Hepatocyte (in vitro differentiated cells): ENCODE data around the gene HMCN1. TPM values are rescaled to one million over a fixed set of nuclear protein-coding genes. Genes with fewer than 3 reads are reported as not detected.

Experiments used
- DNase-seq: peaks from one replicate; pipeline ENCODE4 v3.0.0-alpha.2; 2016; ENCODE audit warnings: low spot score
- H2AFZ ChIP-seq: fragments of 200-600 bp; sonication (generic); 2 replicates; pipeline ENCODE4 v1.6.0; 2016; ENCODE audit warnings: antibody characterized with exemption, mild to moderate bottlenecking
- H3K27ac ChIP-seq: fragments of 200-600 bp; sonication (generic); 2 replicates; pipeline ENCODE4 v1.5.1; 2016; ENCODE audit warnings: mild to moderate bottlenecking
- H3K27me3 ChIP-seq: fragments of 200-600 bp; sonication (generic); 2 replicates; pipeline ENCODE4 v1.6.1; 2016
- H3K36me3 ChIP-seq: fragments of 200-600 bp; sonication (generic); replicated peaks from 2 replicates; pipeline ENCODE4 v1.5.1; 2016; ENCODE audit warnings: low read depth; ENCODE audit not compliant: insufficient read depth
- H3K4me1 ChIP-seq: fragments of 200-600 bp; sonication (generic); 2 replicates; pipeline ENCODE4 v1.5.1; 2016; ENCODE audit warnings: mild to moderate bottlenecking, moderate library complexity; ENCODE audit not compliant: insufficient read depth
- H3K4me2 ChIP-seq: fragments of 200-600 bp; sonication (generic); 2 replicates; pipeline ENCODE4 v1.6.0; 2016
- H3K4me3 ChIP-seq: fragments of 200-600 bp; sonication (generic); 2 replicates; pipeline ENCODE4 v1.5.1; 2016; ENCODE audit warnings: mild to moderate bottlenecking
- H3K79me2 ChIP-seq: fragments of 200-600 bp; sonication (generic); 2 replicates; pipeline ENCODE4 v1.6.0; 2017; ENCODE audit warnings: mild to moderate bottlenecking
- H3K9me2 ChIP-seq: fragments of 200-600 bp; sonication (generic); replicated peaks from 2 replicates; pipeline ENCODE4 v1.6.0; 2017; ENCODE audit warnings: mild to moderate bottlenecking; ENCODE audit not compliant: insufficient read depth
- H3K9me3 ChIP-seq: fragments of 200-600 bp; sonication (generic); 2 replicates; pipeline ENCODE4 v1.5.1; 2016; ENCODE audit warnings: low read depth, mild to moderate bottlenecking
- H4K20me1 ChIP-seq: fragments of 200-600 bp; sonication (generic); 2 replicates; pipeline ENCODE4 v1.6.0; 2016; ENCODE audit warnings: mild to moderate bottlenecking; ENCODE audit not compliant: insufficient read depth, poor library complexity, severe bottlenecking
- EZH2 ChIP-seq: fragments of 200-600 bp; sonication (generic); IDR thresholded peaks from 2 replicates; pipeline ENCODE4 v1.6.1; 2016; ENCODE audit warnings: antibody characterized with exemption, mild to moderate bottlenecking, borderline replicate concordance
- EZH2phosphoT487 ChIP-seq: fragments of 200-600 bp; sonication (generic); IDR thresholded peaks from one replicate; pipeline ENCODE4 v1.6.1; 2018; ENCODE audit warnings: antibody characterized with exemption, mild to moderate bottlenecking, low read depth, moderate library complexity; ENCODE audit not compliant: unreplicated experiment, severe bottlenecking
- WGBS: methylation state at CpG from one replicate; pipeline ENCODE4 v1.1.6; 2016; ENCODE audit warnings: low lambda C conversion rate; ENCODE audit errors: missing lambda C conversion rate; 5-methylcytosine and 5-hydroxymethylcytosine counted together
- polyA plus RNA-seq: library from polyadenylated mRNA; unstranded; fragments of >200 nt; fragmentation: Nextera tagmentation; extraction: Ambion mirVana; gene quantifications from 2 replicates; pipeline ENCODE4 v1.2.1, GENCODE V29; 2016
- total RNA-seq: library from RNA; depleted of rRNA; stranded (reverse); fragments of >200 nt; gene quantifications from 2 replicates; pipeline ENCODE4 v1.2.3, GENCODE V29; 2014
- TF ChIP-seq, protein P1 (sequence below): fragments of 200-600 bp; sonication (generic); IDR thresholded peaks from 2 replicates; pipeline ENCODE4 v1.5.1; 2016; ENCODE audit warnings: antibody characterized with exemption, mild to moderate bottlenecking; ENCODE audit not compliant: poor library complexity

The HMCN1 gene
- total and polyA plus RNA-seq, 2 experiments from 2014 or later, result 2.3 to 13.4 TPM

- H3K27ac ChIP-seq, result no peak overlapping the region
- H3K79me2 ChIP-seq, result no peaks in the 10 kb centered on the region
- H3K9me3 ChIP-seq, result no peaks in the 10 kb centered on the region
- no peaks in the 10 kb centered on the region for H3K27me3 ChIP-seq
- H2AFZ ChIP-seq, result no peak overlapping the region
- no peak for TF ChIP-seq EZH2
- no peak for TF ChIP-seq EZH2phosphoT487
- TF ChIP-seq, protein P1, sequence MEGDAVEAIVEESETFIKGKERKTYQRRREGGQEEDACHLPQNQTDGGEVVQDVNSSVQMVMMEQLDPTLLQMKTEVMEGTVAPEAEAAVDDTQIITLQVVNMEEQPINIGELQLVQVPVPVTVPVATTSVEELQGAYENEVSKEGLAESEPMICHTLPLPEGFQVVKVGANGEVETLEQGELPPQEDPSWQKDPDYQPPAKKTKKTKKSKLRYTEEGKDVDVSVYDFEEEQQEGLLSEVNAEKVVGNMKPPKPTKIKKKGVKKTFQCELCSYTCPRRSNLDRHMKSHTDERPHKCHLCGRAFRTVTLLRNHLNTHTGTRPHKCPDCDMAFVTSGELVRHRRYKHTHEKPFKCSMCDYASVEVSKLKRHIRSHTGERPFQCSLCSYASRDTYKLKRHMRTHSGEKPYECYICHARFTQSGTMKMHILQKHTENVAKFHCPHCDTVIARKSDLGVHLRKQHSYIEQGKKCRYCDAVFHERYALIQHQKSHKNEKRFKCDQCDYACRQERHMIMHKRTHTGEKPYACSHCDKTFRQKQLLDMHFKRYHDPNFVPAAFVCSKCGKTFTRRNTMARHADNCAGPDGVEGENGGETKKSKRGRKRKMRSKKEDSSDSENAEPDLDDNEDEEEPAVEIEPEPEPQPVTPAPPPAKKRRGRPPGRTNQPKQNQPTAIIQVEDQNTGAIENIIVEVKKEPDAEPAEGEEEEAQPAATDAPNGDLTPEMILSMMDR, result no peak
- WGBS, result 65% methylated on average over 1 of the region's 1 CpG
- no peaks in the 10 kb centered on the region for H3K36me3 ChIP-seq
- H3K4me1 ChIP-seq, result no peaks in the 10 kb centered on the region
- H4K20me1 ChIP-seq, result no peaks in the 10 kb centered on the region
- DNase-seq, result no peak
- no peaks in the 10 kb centered on the region for H3K9me2 ChIP-seq
- H3K4me3 ChIP-seq, result no peak overlapping the region
- H3K4me2 ChIP-seq, result no peak overlapping the region
These were observed 325.1 kb downstream of the HMCN1 start for GRCh38 chr1:186059311-186059710.

DNA sequence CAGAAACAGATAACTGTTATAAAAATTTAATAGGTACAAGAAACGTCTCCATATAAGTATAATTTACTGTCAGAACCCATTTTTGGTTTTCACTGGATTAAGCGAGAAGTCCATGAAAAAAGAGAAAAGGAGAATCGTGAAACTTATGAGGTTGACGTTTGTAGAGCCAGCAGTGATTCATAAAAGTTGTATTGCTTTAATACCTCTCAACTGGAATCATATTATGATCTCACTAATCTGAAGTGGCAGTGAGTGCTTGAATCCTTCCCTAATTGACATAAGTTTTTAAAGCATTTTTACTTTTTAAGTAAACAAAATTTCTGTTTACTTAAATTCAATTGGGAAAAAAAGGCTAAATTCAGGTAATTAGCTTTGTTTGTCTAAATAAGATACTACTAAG is 325.6 kb downstream of the HMCN1 start:
- Histone ChIP-seq H3K9me3 (no peaks in the 10 kb centered on the region), H3K36me3 (no peaks in the 10 kb centered on the region), H2AFZ (no peak overlapping the region), H3K27me3 (no peaks in the 10 kb centered on the region), H4K20me1 (no peaks in the 10 kb centered on the region), H3K4me3 (no peak overlapping the region), H3K79me2 (no peaks in the 10 kb centered on the region), H3K27ac (no peak overlapping the region), H3K4me1 (no peaks in the 10 kb centered on the region), H3K9me2 (no peaks in the 10 kb centered on the region), H3K4me2 (no peak overlapping the region)
- DNase-seq, result no peak
- WGBS, result 56% methylated on average over 4 of the region's 4 CpGs
- TF ChIP-seq EZH2 (no peak), EZH2phosphoT487 (no peak)
- TF ChIP-seq, protein P1, result no peak

DNA sequence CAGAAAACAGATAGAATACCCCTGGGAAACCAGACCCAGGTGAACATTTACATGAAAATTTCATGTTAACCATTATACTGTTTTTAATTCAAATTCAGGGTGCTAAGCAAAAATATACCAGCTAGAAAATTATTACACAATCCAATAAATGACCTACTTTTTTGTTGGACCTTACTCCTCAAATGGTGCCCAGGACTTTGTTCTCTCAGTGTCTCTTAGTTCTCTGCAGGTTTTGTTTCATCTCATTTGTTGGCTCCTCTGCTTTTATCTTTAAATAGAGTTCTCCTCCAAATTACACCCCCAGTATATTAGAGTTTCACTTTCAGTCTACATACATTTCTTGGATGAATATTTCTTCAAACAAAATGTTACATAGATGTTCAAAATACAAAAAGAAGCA is 326.0 kb downstream of the HMCN1 start:
- Histone ChIP-seq H2AFZ (no peak overlapping the region), H3K27ac (no peak overlapping the region), H3K4me1 (no peaks in the 10 kb centered on the region), H3K9me3 (no peaks in the 10 kb centered on the region), H4K20me1 (no peaks in the 10 kb centered on the region), H3K4me3 (no peak overlapping the region), H3K9me2 (no peaks in the 10 kb centered on the region), H3K79me2 (no peaks in the 10 kb centered on the region), H3K36me3 (no peaks in the 10 kb centered on the region), H3K4me2 (no peak overlapping the region), H3K27me3 (no peaks in the 10 kb centered on the region)
- no peak for TF ChIP-seq EZH2
- TF ChIP-seq EZH2phosphoT487, result no peak
- TF ChIP-seq, protein P1, result no peak
- DNase-seq, result no peak

DNA sequence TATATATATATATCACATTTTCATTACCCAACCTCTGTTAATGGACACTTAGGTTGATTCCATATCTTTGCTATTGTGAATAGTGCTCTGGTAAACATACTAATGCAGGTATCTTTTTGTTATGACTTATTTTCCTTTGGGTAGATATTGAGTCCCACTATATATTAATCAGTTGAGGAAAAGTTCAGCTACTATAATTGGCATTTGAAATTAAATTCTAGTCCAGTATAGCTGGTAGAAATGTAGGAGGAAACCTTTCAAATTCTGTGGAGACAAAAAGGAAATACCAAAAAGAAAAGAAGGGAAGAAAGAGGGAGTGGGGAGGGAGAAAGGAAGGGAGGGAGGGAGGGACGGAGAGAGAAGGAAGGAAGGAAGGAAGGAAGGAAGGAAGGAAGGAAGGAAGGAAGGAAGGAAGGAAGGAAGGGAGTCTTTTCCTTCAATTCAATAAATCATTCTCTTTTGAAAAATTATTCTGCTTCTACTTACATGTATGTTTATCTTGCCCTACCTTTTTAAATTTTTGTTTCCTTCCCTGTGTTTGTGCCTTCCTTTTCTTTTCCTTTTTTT is 329.0 kb downstream of the HMCN1 start:
- Histone ChIP-seq H3K36me3 (no peaks in the 10 kb centered on the region), H3K4me2 (no peak overlapping the region), H3K79me2 (no peaks in the 10 kb centered on the region), H3K9me2 (no peaks in the 10 kb centered on the region), H3K27me3 (no peaks in the 10 kb centered on the region), H3K4me1 (no peaks in the 10 kb centered on the region), H3K9me3 (no peaks in the 10 kb centered on the region), H3K4me3 (no peak overlapping the region), H2AFZ (no peak overlapping the region), H4K20me1 (no peaks in the 10 kb centered on the region), H3K27ac (no peak overlapping the region)
- DNase-seq, result no peak
- WGBS, result no CpG with 5 or more reads among the region's 1 CpG
- TF ChIP-seq EZH2phosphoT487, result no peak
- TF ChIP-seq, protein P1, result no peak
